Measurements from ENCODE around the gene ELF5.

The ELF5 gene

GRCh38 chr11:34487430-34487829 lies 26.2 kb downstream of the ELF5 start:
- Histone ChIP-seq H3K4me3 (ENCODE audit: low read depth in 1 of 2, low read length in 1 of 2) (no peak overlapping the region), H3K36me3 (no peaks in the 10 kb centered on the region), H3K4me1 (ENCODE audit: control insufficient read depth in 1 of 2, insufficient read depth in 1 of 2, low read depth in 1 of 2, low read length in 1 of 2) (no peaks in the 10 kb centered on the region), H3K27me3 (no peaks in the 10 kb centered on the region), H3K27ac (no peak overlapping the region), H3K9me3 (no peaks in the 10 kb centered on the region)
- TF ChIP-seq CTCF (IDR thresholded peaks at IDR 0.05), result no peak

- Histone ChIP-seq H3K4me1 (ENCODE audit: control insufficient read depth in 1 of 2, insufficient read depth in 1 of 2, low read depth in 1 of 2, low read length in 1 of 2) (no peaks in the 10 kb centered on the region), H3K4me3 (ENCODE audit: low read depth in 1 of 2, low read length in 1 of 2) (no peak overlapping the region), H3K27me3 (no peaks in the 10 kb centered on the region), H3K9me3 (no peaks in the 10 kb centered on the region), H3K27ac (no peak overlapping the region), H3K36me3 (no peaks in the 10 kb centered on the region)
- no peak for TF ChIP-seq CTCF (IDR thresholded peaks at IDR 0.05)
Observed at GRCh38 chr11:34483106-34483874, 30.3 kb downstream of the ELF5 start.

GRCh38 chr11:34481307-34481706 lies 32.3 kb downstream of the ELF5 start:
- Histone ChIP-seq H3K9me3 (no peaks in the 10 kb centered on the region), H3K4me1 (ENCODE audit: control insufficient read depth in 1 of 2, insufficient read depth in 1 of 2, low read depth in 1 of 2, low read length in 1 of 2) (no peaks in the 10 kb centered on the region), H3K27ac (no peak overlapping the region), H3K27me3 (no peaks in the 10 kb centered on the region), H3K4me3 (ENCODE audit: low read depth in 1 of 2, low read length in 1 of 2) (no peak overlapping the region), H3K36me3 (no peaks in the 10 kb centered on the region)
- no peak for TF ChIP-seq CTCF (IDR thresholded peaks at IDR 0.05)

GRCh38 chr11:34480314-34480713 lies 33.3 kb downstream of the ELF5 start:
- Histone ChIP-seq H3K36me3 (no peaks in the 10 kb centered on the region), H3K27ac (no peak overlapping the region), H3K4me3 (ENCODE audit: low read depth in 1 of 2, low read length in 1 of 2) (no peak overlapping the region), H3K4me1 (ENCODE audit: control insufficient read depth in 1 of 2, insufficient read depth in 1 of 2, low read depth in 1 of 2, low read length in 1 of 2) (no peaks in the 10 kb centered on the region), H3K9me3 (no peaks in the 10 kb centered on the region), H3K27me3 (no peaks in the 10 kb centered on the region)
- no peak for TF ChIP-seq CTCF (IDR thresholded peaks at IDR 0.05)

GRCh38 chr11:34478845-34479663 lies 34.5 kb downstream of the ELF5 start:
- Histone ChIP-seq H3K9me3 (no peaks in the 10 kb centered on the region), H3K27ac (no peak overlapping the region), H3K27me3 (no peaks in the 10 kb centered on the region), H3K4me1 (ENCODE audit: control insufficient read depth in 1 of 2, insufficient read depth in 1 of 2, low read depth in 1 of 2, low read length in 1 of 2) (no peaks in the 10 kb centered on the region), H3K4me3 (ENCODE audit: low read depth in 1 of 2, low read length in 1 of 2) (no peak overlapping the region), H3K36me3 (peaks cover 9% of the 10 kb centered on the region)
- TF ChIP-seq CTCF (IDR thresholded peaks at IDR 0.05), result no peak

Measured in neutrophil (primary cell).